Measurements from ENCODE around the gene PLB1. TPM values are rescaled to one million over a fixed set of nuclear protein-coding genes. Genes with fewer than 3 reads are reported as not detected.

PLB1 gene
- total RNA-seq, 1 experiment from 2014 or later: 0.91 TPM

DNA sequence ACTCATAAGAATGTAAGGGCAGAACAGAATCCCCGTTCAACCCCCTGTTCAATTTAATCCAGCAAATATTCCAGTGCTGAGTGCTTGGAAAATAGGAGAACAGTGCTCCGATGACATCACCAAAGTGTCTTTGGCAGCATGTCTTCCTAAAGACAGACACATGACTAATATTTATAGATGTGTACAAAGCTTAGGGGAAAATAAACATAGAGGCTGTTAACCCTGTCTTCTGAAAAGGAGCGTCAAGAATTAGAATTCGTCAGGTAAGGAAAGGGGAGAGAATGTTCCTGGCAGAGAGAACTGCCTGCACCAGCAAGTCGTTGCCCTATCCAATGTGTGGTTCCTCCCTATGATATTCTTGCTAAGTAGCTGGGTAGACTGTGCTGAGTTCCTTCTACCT lies 72.7 kb downstream of the PLB1 start:
- peak; percentile 28 for DNase-seq (ENCODE audit: unreplicated experiment)
- ChIA-PET POLR2A (interaction anchor here (0.6 to 7.5 kb wide), 10 partner anchors 11 to 826 kb away, joined by 3 to 66 read pairs (median 9); partner anchors contain the start of gene PPP1CB), CTCF (interaction anchor here (0.7 to 3.3 kb wide), 12 partner anchors 10 to 846 kb away, joined by 3 to 39 read pairs (median 4); partner anchors contain the start of gene PPP1CB)
- Mint-ChIP-seq H3K4me3 (ENCODE audit: unreplicated experiment) (no peak overlapping the region), H3K36me3 (ENCODE audit: insufficient read depth, unreplicated experiment) (peaks cover 7% of the 10 kb centered on the region), H3K4me1 (ENCODE audit: insufficient read depth, unreplicated experiment) (peaks cover 18% of the 10 kb centered on the region), H3K27ac (ENCODE audit: low read depth, unreplicated experiment) (peak overlapping the region; percentile 60), H3K27me3 (ENCODE audit: insufficient read depth, unreplicated experiment) (no peaks in the 10 kb centered on the region), H3K9me3 (ENCODE audit: unreplicated experiment) (no peaks in the 10 kb centered on the region)
- TF ChIP-seq, protein P1, sequence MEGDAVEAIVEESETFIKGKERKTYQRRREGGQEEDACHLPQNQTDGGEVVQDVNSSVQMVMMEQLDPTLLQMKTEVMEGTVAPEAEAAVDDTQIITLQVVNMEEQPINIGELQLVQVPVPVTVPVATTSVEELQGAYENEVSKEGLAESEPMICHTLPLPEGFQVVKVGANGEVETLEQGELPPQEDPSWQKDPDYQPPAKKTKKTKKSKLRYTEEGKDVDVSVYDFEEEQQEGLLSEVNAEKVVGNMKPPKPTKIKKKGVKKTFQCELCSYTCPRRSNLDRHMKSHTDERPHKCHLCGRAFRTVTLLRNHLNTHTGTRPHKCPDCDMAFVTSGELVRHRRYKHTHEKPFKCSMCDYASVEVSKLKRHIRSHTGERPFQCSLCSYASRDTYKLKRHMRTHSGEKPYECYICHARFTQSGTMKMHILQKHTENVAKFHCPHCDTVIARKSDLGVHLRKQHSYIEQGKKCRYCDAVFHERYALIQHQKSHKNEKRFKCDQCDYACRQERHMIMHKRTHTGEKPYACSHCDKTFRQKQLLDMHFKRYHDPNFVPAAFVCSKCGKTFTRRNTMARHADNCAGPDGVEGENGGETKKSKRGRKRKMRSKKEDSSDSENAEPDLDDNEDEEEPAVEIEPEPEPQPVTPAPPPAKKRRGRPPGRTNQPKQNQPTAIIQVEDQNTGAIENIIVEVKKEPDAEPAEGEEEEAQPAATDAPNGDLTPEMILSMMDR (IDR thresholded peaks at IDR 0.05; ENCODE audit: unreplicated experiment): no peak
- no TSS peak for BruUV-seq (replicated peaks)
- intact Hi-C loops (cut with micrococcal nuclease): loop anchor here (2.0 kb wide), 1 partner anchor 16 kb away; no protein-coding TSS in a partner anchor

DNA sequence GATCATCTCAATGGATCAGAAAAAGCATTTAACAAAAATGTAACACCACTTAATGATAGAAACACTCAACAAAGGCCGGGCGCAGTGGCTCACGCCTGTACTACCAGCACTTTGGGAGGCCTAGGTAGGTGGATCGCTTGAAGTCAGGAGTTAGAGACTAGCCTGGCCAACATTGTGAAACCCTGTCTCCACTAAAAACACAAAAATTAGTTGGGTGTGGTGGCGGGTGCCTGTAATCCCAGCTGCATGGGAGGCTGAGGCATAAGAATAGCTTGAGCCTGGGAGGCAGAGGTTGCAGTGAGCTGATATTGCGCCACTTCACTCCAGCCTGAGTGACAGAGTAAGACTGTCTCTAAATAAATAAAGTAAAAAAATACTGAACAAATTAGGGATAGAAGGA lies 74.6 kb downstream of the PLB1 start:
- CTCF ChIA-PET: interaction anchor here (0.5 to 2.7 kb wide), 2 partner anchors 24 to 239 kb away, joined by 4 to 12 read pairs; no protein-coding TSS in a partner anchor
- peaks cover 7% of the 10 kb centered on the region for H3K36me3 Mint-ChIP-seq (ENCODE audit: insufficient read depth, unreplicated experiment)
- POLR2A ChIA-PET: interaction anchor here (1.6 to 7.5 kb wide), 3 partner anchors 14 to 182 kb away, joined by 4 to 66 read pairs (median 36); partner anchors contain the start of gene PPP1CB
- no peak overlapping the region for H3K4me3 Mint-ChIP-seq (ENCODE audit: unreplicated experiment)
- no TSS peak for BruUV-seq (replicated peaks)
- no peak overlapping the region for H3K27ac Mint-ChIP-seq (ENCODE audit: low read depth, unreplicated experiment)
- intact Hi-C loops (cut with micrococcal nuclease): no loop called here
- peaks cover 18% of the 10 kb centered on the region for H3K4me1 Mint-ChIP-seq (ENCODE audit: insufficient read depth, unreplicated experiment)
- TF ChIP-seq, protein P1 (IDR thresholded peaks at IDR 0.05; ENCODE audit: unreplicated experiment): no peak
- no peaks in the 10 kb centered on the region for H3K27me3 Mint-ChIP-seq (ENCODE audit: insufficient read depth, unreplicated experiment)
- no peaks in the 10 kb centered on the region for H3K9me3 Mint-ChIP-seq (ENCODE audit: unreplicated experiment)
- no peak for DNase-seq (ENCODE audit: unreplicated experiment)

DNA sequence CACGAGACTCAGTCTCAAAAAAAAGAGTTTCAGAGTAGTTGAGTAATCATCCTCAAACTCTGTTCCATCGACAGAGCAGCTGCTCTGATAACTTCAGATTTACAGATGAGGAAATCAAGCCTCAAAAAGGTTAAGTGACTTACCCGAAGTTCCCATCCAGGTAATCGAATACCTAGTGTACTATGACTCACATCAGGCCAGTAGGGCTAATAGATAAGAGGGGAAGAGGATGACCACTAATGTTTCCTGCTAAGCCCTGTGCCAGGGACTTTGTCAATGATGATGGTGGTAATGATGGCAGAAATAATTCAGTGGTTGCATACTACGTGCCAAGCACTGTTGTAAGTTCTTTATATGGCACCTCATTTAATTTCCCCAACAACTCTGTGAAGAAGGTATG lies 80.9 kb downstream of the PLB1 start:
- BruUV-seq (replicated peaks): no TSS peak
- ChIA-PET POLR2A (interaction anchor here (0.7 kb wide), 1 partner anchor 687 kb away, joined by 3 read pairs; no protein-coding TSS in a partner anchor), CTCF (no interaction called here)
- Mint-ChIP-seq H3K4me3 (ENCODE audit: unreplicated experiment) (no peak overlapping the region), H3K4me1 (ENCODE audit: insufficient read depth, unreplicated experiment) (peaks cover 12% of the 10 kb centered on the region), H3K27me3 (ENCODE audit: insufficient read depth, unreplicated experiment) (no peaks in the 10 kb centered on the region), H3K36me3 (ENCODE audit: insufficient read depth, unreplicated experiment) (no peaks in the 10 kb centered on the region), H3K9me3 (ENCODE audit: unreplicated experiment) (no peaks in the 10 kb centered on the region), H3K27ac (ENCODE audit: low read depth, unreplicated experiment) (no peak overlapping the region)
- TF ChIP-seq, protein P1 (IDR thresholded peaks at IDR 0.05; ENCODE audit: unreplicated experiment): no peak
- no peak for DNase-seq (ENCODE audit: unreplicated experiment)
- intact Hi-C loops (cut with micrococcal nuclease): no loop called here

DNA sequence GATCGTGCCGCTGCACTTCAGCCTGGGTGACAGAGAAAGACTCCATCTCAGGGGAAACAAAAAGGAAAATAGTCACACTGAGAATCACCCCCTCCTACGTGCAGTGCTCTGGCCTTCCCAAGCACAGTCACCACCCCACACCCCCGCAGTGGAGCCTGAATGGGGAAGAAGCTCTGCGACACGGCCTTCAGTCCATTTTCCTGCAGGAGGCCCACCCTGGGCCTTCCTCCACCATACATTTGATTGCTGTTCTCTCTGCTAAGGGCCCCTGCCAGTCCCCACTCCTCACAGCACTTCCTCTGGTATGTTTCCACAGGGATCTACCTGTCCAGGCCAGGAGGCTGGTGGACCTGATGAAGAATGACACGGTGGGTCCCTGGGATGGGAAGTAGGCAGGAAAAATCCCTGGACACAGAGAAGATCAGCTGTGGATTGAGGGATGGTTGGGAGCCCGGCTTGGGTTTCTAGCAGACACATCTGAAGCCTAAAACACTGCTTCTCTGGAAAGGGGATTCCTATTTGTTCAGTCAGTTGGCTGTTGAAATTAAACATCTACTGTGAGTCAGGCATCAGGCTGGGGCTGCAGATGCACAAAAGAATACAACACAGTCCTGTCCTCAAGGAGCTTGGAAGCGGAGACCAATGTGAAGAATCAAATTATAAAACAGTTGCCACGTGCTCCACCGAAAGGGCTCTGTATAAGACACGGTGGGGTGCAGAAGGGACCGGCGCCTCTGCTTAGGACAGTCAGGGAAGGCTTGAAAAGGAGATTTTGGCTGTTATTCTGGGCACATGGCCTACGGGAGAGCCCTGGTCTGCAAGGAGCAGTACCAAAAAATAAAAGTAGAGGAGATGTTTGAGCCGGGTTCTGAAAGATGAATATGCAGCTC lies 82.2 kb downstream of the PLB1 start:
- no peak for DNase-seq (ENCODE audit: unreplicated experiment)
- intact Hi-C loops (cut with micrococcal nuclease): no loop called here
- peaks cover 3% of the 10 kb centered on the region for H3K36me3 Mint-ChIP-seq (ENCODE audit: insufficient read depth, unreplicated experiment)
- no peaks in the 10 kb centered on the region for H3K27me3 Mint-ChIP-seq (ENCODE audit: insufficient read depth, unreplicated experiment)
- H3K27ac Mint-ChIP-seq (ENCODE audit: low read depth, unreplicated experiment): no peak overlapping the region
- TF ChIP-seq, protein P1 (IDR thresholded peaks at IDR 0.05; ENCODE audit: unreplicated experiment): no peak
- CTCF ChIA-PET: interaction anchor here (0.6 to 3.3 kb wide), 3 partner anchors 10 to 360 kb away, joined by 3 to 21 read pairs (median 3); no protein-coding TSS in a partner anchor
- no peak overlapping the region for H3K4me3 Mint-ChIP-seq (ENCODE audit: unreplicated experiment)
- POLR2A ChIA-PET: interaction anchor here (2.1 kb wide), 1 partner anchor 10 kb away, joined by 12 read pairs; no protein-coding TSS in a partner anchor
- no peaks in the 10 kb centered on the region for H3K9me3 Mint-ChIP-seq (ENCODE audit: unreplicated experiment)
- H3K4me1 Mint-ChIP-seq (ENCODE audit: insufficient read depth, unreplicated experiment): peaks cover 12% of the 10 kb centered on the region
- no TSS peak for BruUV-seq (replicated peaks)
